Heart right ventricle (tissue), 16 donors: ENCODE data around the gene ACSM2A. TPM values are rescaled to one million over a fixed set of nuclear protein-coding genes. Genes with fewer than 3 reads are reported as not detected.
A peak's percentile ranks its signal among the peaks of the same experiment; 100 is the strongest.
"Not testable (repeated sequence)": the region's sequence is repeated elsewhere in the genome, so short reads cannot be mapped to it uniquely, and the experiment has no call there.

ENCODE experiments used
- ATAC-seq, 8 donors: fragments of 200-7000 bp; cut with Tn5 transposase; one replicate each; pipeline ENCODE4 v1.9.1; 2020; ENCODE audit warnings: mild to moderate bottlenecking in 8 of 8, moderate library complexity in 8 of 8, moderate number of reproducible peaks in 1 of 8
- DNase-seq, 2 donors: peaks; one replicate each; pipeline ENCODE4 v3.0.0-alpha.2; 2020
- H3K27ac ChIP-seq, 10 donors: fragments of 200-600 bp; sonication (generic) in 2 of 10; one replicate each; pipeline versions ENCODE4 v1.5.0 to v1.8.0; 2020 to 2022; ENCODE audit warnings: mild to moderate bottlenecking in 3 of 10
- H3K27me3 ChIP-seq, 7 donors: fragments of 200-600 bp; one replicate each; pipeline ENCODE4 v1.8.0; 2021 to 2022; ENCODE audit warnings: mild to moderate bottlenecking in 2 of 7
- H3K36me3 ChIP-seq, 9 donors: fragments of 200-600 bp; sonication (generic) in 1 of 9; one replicate each; pipeline versions ENCODE4 v1.5.0 to v1.8.0; 2020 to 2022; ENCODE audit warnings: mild to moderate bottlenecking in 2 of 9
- H3K4me1 ChIP-seq, 9 donors: fragments of 200-600 bp; sonication (generic) in 1 of 9; one replicate each; pipeline versions ENCODE4 v1.5.0 to v1.8.0; 2020 to 2022; ENCODE audit warnings: mild to moderate bottlenecking in 4 of 9
- H3K4me3 ChIP-seq, 10 donors: fragments of 200-600 bp; sonication (generic) in 2 of 10; one replicate each; pipeline versions ENCODE4 v1.5.0 to v1.8.0; 2020 to 2022; ENCODE audit warnings: mild to moderate bottlenecking in 7 of 10, moderate library complexity in 2 of 10
- H3K9me3 ChIP-seq, 11 donors: fragments of 200-600 bp in 10 of 11; sonication (generic) in 2 of 11; one replicate each; pipeline versions ENCODE4 v1.5.0 to v1.8.0; 2013 to 2022; ENCODE audit warnings: mild to moderate bottlenecking in 2 of 11, control low read depth in 1 of 11, moderate library complexity in 1 of 11
- WGBS, 2 donors: extraction: QIAGEN DNeasy Blood & Tissue Kit; methylation state at CpG; one replicate each; pipeline ENCODE4 v1.1.7; 2013; ENCODE audit warnings: inconsistent platforms in 1 of 2; 5-methylcytosine and 5-hydroxymethylcytosine counted together
- intact Hi-C, 10 donors: fragments of 100-400 bp; cut with DNase I; formaldehyde crosslinking; loops; one replicate each; pipeline versions ENCODE4 v1.11.1 to v1.14.2; 2022
- polyA plus RNA-seq, 2 donors: library from polyadenylated mRNA; stranded (reverse); fragments of 200-250 nt; gene quantifications; one replicate each; pipeline ENCODE4 v1.2.3, GENCODE V29; 2013
- total RNA-seq, 10 donors: library from RNA; stranded (reverse); fragmentation: NEBNext Ultra II Directional in 3 of 10; extraction: Animal tissue kit (Norgen Biotek cat#: 25700) in 3 of 10; gene quantifications; one replicate each; pipeline versions ENCODE4 v1.2.1 to v1.2.4, GENCODE V29; 2021 to 2023
- TF ChIP-seq, protein P1 (sequence below), 9 donors: fragments of 200-600 bp; sonication (generic) in 2 of 9; IDR thresholded peaks; one replicate each; pipeline versions ENCODE4 v1.5.0 to v1.8.0; 2021 to 2022; ENCODE audit warnings: antibody characterized with exemption in 9 of 9, mild to moderate bottlenecking in 5 of 9, moderate library complexity in 1 of 9
- donor health status: Arrhythmogenic right ventricular cardiomyopathy.
- donor health status: ischemic (EF 13 %, LVEDD 7.1; RV severe dilation, severe dysfunction).
- donor health status: healthy with polysubstance abuse.
- donor health status: DM: no; HTN: yes; CAD: no.
- donor health status: DM: no; HTN: no; CAD: no.
- donor health status: ischemic (EF 25% LVEDD 6.9; RV normal size, moderate dysfunction).
- donor health status: ischemic (EF 25% LVEDD 5.7; RV mildly dilated, moderate dysfunction).
- donor health status: healthy.
- donor health status: DM: yes; HTN: yes; CAD: no.
- donor health status: Ischemic cardiomyopathy.
- donor health status: ischemic (EF 35%, LVEDD 5.7; RV mildly dilated, moderate dysfunction).
- donor health status: nonischemic (EF 11% LVEDD 7.7; RV severe dilation, severe dysfunction).
- donor health status: DM: yes; HTN: yes; CAD: no.
- donor health status: PGD.
- donor health status: ischemic (EF 29% LVEDD 5.4; RV normal size, mild dysfunction).
- donor health status: nonischemic (EF 23%, LVEDD 6.1; RV moderate dilation, normal function).

ACSM2A gene
- total and polyA plus RNA-seq, 12 donors, result not detected

DNA sequence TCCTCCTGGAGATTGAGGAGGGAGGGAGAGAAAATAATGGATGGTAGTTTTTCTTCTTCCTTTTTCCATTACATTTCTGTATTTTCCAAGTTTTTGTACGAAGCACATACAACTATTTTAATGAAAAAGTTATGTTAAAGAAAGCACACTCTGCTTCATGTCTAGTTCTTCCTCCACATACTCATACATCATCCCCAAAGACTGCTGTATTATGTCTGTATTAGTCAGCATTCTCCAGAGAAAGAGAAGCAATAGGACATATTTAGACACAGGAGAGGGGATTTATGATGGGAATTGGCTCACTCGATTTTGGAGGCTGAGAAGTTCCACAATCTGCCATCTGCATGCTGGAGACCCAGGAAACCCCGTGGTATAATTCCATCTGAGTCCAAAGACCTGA, 10.1 kb upstream of the ACSM2A start:
- peaks cover 0 to 11% (median 0%) of the 10 kb centered on the region in 9 donors for H3K4me1 ChIP-seq
- no peak overlapping the region for H3K4me3 ChIP-seq
- no peaks in the 10 kb centered on the region for H3K36me3 ChIP-seq
- ATAC-seq (no peak), DNase-seq (no peak)
- TF ChIP-seq, protein P1, sequence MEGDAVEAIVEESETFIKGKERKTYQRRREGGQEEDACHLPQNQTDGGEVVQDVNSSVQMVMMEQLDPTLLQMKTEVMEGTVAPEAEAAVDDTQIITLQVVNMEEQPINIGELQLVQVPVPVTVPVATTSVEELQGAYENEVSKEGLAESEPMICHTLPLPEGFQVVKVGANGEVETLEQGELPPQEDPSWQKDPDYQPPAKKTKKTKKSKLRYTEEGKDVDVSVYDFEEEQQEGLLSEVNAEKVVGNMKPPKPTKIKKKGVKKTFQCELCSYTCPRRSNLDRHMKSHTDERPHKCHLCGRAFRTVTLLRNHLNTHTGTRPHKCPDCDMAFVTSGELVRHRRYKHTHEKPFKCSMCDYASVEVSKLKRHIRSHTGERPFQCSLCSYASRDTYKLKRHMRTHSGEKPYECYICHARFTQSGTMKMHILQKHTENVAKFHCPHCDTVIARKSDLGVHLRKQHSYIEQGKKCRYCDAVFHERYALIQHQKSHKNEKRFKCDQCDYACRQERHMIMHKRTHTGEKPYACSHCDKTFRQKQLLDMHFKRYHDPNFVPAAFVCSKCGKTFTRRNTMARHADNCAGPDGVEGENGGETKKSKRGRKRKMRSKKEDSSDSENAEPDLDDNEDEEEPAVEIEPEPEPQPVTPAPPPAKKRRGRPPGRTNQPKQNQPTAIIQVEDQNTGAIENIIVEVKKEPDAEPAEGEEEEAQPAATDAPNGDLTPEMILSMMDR (IDR thresholded peaks at IDR 0.05), result no peak
- no peaks in the 10 kb centered on the region for H3K27me3 ChIP-seq
- no peak overlapping the region for H3K27ac ChIP-seq
- intact Hi-C loops, result no loop called here
- 64 to 69% methylated on average over 3 of the region's 3 CpGs for WGBS, 2 donors
- no peaks in the 10 kb centered on the region for H3K9me3 ChIP-seq

DNA sequence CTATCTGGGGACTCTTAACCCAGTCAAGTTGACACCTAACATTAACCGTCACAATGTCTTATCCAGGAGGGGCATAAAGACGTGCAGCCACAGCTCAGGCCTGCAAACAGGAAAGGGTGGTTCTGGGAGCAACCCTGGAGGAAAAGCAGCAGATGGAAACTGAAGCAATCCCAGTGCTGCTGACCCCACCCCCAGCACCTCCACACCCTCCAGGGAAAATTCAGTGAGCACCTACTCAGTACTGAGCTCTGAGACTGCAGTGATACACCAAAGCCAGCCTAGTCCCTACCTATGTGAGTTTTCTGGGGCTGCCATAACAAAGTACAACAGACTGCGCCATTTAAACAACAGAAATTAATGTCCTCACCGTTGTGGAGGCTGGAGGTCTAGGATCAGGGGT, 9.5 kb upstream of the ACSM2A start:
- H3K36me3 ChIP-seq, H3K9me3 ChIP-seq, H3K27ac ChIP-seq, DNase-seq, H3K4me3 ChIP-seq, intact Hi-C loops, H3K27me3 ChIP-seq: not testable (repeated sequence)
- H3K4me1 ChIP-seq, result peaks cover 0 to 11% (median 0%) of the 10 kb centered on the region in 9 donors
- 79 to 97% methylated on average over 2 to 3 of the region's 4 CpGs for WGBS, 2 donors
- ATAC-seq, result peak in 1 of 8 donors; percentile 50

DNA sequence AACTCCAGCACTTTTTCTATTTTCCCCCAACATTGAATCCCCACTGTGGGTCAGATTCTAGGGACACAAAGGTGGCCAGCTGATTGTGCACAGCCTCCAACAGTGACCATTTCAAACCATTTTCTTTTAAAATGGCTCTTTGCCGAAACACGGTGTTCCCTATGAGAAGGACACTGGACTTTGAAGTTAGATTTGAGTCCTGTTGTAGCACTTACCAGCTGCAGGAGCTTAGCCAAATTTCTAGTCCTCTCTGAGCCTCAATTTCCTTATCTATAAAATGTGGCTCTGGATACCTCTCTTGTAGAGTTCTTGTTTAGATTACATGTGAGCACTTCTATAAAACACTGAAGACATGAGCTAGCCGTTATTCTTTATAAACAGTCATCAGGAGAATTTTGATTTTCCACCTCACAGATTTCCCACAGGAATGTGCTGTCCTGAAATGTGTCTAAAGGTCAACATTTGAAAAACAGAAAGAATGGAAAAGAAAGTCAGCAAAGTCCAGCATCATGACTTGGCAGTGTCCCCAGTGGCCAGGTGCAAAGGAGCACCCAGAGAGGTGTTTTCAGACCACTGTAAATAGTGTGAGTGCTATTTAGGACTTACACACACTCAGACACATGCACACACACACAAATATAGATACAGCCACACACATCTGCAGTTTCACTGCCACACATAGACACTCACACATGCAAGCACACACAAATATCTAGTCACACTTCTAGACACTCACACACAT, 4.5 kb upstream of the ACSM2A start:
- H3K9me3 ChIP-seq, H3K27ac ChIP-seq, H3K4me1 ChIP-seq, DNase-seq, ATAC-seq, intact Hi-C loops, H3K4me3 ChIP-seq, H3K27me3 ChIP-seq, H3K36me3 ChIP-seq: not testable (repeated sequence)
- WGBS, 2 donors, result no CpG with 5 or more reads among the region's 3 CpGs

DNA sequence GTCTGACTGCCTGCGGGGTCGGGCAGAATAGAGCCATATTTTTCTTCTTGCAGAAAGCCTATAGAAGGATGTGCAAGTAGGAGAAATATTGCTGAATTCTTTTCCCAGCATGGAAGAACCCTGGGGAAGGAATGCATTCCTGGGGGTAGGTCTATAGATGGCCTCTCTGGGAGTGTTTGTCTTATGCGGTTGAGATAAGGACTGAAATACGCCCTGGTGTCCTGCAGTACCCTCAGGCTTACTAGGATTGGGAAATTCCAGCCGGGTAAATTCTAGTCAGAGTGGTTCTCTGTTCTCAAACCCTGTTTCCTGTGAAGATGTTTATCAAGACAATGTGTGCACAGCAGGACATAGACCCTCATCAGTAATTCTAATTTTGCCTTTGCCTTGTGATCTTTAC, 2.3 kb downstream of the ACSM2A start:
- H3K4me1 ChIP-seq, ATAC-seq, DNase-seq, intact Hi-C loops, H3K27me3 ChIP-seq, H3K9me3 ChIP-seq, H3K4me3 ChIP-seq, H3K36me3 ChIP-seq, H3K27ac ChIP-seq: not testable (repeated sequence)
- WGBS, 2 donors, result 72 to 73% methylated on average over 3 of the region's 5 CpGs

DNA sequence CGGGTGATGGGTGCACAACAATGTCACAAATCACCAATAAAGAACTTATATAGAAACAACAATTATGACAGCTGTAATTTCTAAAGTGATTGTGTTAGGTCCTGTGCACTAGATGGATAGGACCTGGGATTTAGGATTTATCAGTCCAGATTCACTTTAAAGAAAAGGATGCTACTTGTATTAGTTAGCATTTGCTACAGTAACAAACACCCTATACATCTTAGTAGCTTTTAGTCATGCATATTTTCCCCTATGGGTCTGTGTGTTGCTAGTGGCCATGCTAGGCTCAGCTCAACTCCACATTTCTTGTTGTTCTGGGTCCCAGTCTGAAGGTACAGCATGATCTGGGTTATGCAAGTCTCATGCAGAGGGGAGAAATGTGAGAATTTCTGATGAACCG, 7.9 kb downstream of the ACSM2A start:
- ATAC-seq, H3K27ac ChIP-seq, H3K4me1 ChIP-seq, H3K36me3 ChIP-seq, DNase-seq, H3K4me3 ChIP-seq, H3K9me3 ChIP-seq, intact Hi-C loops, H3K27me3 ChIP-seq: not testable (repeated sequence)
- whole genome bisulfite sequencing, 2 donors, result 96 to 98% methylated on average over 2 of the region's 2 CpGs

DNA sequence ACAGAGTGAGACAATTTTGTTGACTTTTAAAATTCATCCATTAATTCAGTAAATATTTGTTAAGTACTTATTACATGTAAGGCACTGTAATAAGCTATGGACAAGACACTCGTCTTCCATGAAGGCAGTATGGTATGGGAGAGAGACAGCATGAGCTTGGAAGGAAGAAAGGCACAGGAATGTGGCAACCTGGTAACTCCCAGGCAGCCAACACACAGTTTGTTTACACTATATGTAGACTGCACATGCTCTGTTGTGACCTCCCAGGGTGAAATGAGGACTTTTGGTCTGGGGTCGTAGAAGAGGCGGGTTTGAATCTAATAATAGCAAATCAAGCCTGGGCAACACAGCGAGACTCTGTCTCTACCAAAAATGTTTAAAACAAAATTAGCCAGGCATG, 9.0 kb downstream of the ACSM2A start:
- H3K27ac ChIP-seq, DNase-seq, H3K4me3 ChIP-seq, H3K9me3 ChIP-seq, ATAC-seq, H3K36me3 ChIP-seq, H3K4me1 ChIP-seq, H3K27me3 ChIP-seq, intact Hi-C loops: not testable (repeated sequence)
- WGBS, 2 donors, result 87 to 89% methylated on average over 1 to 3 of the region's 4 CpGs

DNA sequence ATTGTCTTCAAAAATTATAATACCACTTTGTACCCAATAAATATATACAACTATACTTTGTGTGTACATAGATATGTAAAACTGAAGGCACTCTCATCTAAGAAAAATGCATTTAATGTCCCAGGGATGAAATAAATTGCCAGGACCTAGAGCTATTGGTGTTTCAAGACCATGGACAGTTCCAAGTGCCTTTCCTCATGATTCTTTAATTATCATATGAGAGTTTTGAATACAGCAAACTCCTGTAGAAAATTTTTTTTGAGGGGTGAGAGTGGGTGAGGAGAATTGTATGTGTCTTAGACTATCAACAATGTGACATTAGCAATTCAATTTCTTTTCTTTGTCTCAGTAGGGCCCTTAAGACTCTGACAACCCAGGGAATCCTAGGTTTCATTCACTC, 17.6 kb downstream of the ACSM2A start:
- H3K4me3 ChIP-seq, intact Hi-C loops, H3K36me3 ChIP-seq, DNase-seq, H3K27ac ChIP-seq, H3K27me3 ChIP-seq, ATAC-seq, H3K4me1 ChIP-seq: not testable (repeated sequence)
- peaks cover 0 to 13% (median 0%) of the 10 kb centered on the region in 11 donors for H3K9me3 ChIP-seq

DNA sequence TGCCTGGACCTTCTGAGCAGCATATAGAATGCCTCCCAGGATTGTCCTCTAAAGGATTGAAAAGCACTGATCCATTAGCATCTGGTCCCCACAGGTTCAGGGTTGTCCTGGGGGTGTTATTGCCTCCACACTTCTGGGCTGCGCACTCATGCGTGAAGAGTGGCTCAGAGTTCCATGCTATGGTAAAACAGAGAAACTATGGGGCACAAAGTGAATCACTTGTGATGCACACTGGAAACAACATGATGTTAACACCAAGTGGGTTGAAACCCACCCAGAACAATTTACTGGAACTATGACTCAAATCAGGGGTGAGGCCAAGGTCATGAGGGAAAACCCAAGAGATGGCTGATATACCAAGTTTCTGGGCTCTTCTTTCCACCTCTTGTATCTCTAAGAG, 18.6 kb downstream of the ACSM2A start:
- H3K27ac ChIP-seq, H3K4me1 ChIP-seq, H3K36me3 ChIP-seq, DNase-seq, H3K27me3 ChIP-seq, ATAC-seq, H3K4me3 ChIP-seq, intact Hi-C loops: not testable (repeated sequence)
- H3K9me3 ChIP-seq, result peaks cover 0 to 13% (median 0%) of the 10 kb centered on the region in 11 donors
- 96 to 97% methylated on average over 2 of the region's 2 CpGs for WGBS, 2 donors

DNA sequence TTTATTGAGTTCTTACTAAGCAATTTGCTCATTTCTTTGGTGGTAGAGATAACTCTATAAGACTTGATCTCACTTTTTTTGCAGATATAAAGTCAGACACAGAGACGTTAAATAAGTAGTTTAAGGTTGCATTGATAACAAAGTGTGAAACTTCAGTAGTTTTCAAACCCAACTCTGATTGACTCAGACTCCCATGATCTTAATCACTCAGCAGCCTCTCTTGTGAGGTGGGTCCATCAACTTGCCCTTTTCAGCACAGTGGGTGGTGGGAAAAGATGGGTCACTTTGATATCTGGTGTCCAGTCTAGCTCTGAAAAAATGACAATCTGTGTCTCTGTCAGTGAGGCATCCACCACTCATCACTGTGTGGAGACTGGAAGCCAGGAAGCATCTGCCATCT, 19.4 kb downstream of the ACSM2A start:
- H3K4me3 ChIP-seq, DNase-seq, H3K4me1 ChIP-seq, H3K27ac ChIP-seq, intact Hi-C loops, ATAC-seq, H3K27me3 ChIP-seq, H3K36me3 ChIP-seq, H3K9me3 ChIP-seq: not testable (repeated sequence)
- WGBS, 2 donors, result 82 to 94% methylated on average over 1 of the region's 1 CpG

DNA sequence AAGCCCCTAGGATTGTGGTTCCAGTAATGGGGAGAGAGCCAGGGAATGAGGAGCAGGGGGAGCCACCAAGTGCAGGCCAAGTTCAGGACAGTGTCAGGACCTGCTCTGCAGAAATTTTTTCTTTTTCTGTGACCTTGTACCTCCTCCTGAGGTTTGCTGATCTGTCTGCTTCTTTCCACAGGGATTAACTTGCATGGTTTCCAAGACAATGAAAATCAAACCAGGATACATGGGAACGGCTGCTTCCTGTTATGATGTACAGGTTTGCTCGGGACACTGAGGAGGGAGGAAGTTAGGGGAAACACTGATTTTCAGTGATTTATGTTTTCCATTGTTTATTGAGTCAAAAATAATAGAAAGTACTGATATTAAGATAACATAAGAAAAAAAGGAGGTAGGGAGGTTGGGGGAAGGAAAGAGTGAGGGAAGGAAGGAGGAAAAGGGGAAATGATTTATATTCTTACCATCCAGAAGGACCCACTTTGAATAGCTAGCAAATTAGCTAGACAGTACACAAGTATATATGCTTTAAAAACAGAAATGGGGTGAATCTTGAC, 25.9 kb downstream of the ACSM2A start:
- H3K4me3 ChIP-seq, H3K9me3 ChIP-seq, intact Hi-C loops, DNase-seq, H3K27me3 ChIP-seq, H3K4me1 ChIP-seq, H3K36me3 ChIP-seq: not testable (repeated sequence)
- 28 to 38% methylated on average over 1 to 2 of the region's 2 CpGs for WGBS, 2 donors
- peak overlapping the region in 1 of 10 donors; percentile 14 for H3K27ac ChIP-seq
- ATAC-seq, result peak in 5 of 8 donors; percentile 27 to 72 (median 33)

DNA sequence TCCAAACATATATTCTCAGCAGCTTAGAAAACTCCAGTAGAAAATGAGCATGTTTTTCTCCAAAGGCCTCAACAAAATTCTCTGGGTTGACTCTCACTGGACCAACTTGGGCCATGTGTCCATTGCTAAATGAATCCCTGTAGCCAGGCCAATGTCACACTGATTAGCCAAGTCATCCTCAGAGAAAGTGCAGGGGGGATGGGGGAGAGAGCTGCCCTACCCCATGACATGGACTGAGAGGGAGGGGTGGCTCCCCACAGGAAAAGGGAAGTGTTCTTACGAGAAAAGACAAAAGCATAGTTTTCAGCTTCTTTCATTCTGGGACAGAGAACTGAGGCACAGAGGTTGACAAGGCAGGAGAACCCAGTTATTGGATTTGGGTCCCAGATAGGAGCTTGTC, 32.7 kb downstream of the ACSM2A start:
- H3K27ac ChIP-seq, DNase-seq, ATAC-seq, H3K4me3 ChIP-seq, intact Hi-C loops, H3K27me3 ChIP-seq, H3K36me3 ChIP-seq, H3K4me1 ChIP-seq, H3K9me3 ChIP-seq: not testable (repeated sequence)
- 40 to 56% methylated on average over 1 of the region's 1 CpG for WGBS, 2 donors
